ENCODE measurements around the gene PPFIA3.
"Not testable (repeated sequence)": the region's sequence is repeated elsewhere in the genome, so short reads cannot be mapped to it uniquely, and the experiment has no call there.

The PPFIA3 gene

GRCh38 chr19:49142866-49143335 is 23.6 kb downstream of the PPFIA3 start:
- H3K9ac ChIP-seq (ENCODE audit: low read depth, low read length) = no peak overlapping the region
- TF ChIP-seq CTCF (IDR thresholded peaks at IDR 0.05; ENCODE audit: borderline replicate concordance, extremely low read depth, low read length, poor library complexity, severe bottlenecking) = no peak
- no peak for TF ChIP-seq EZH2 (IDR thresholded peaks at IDR 0.05; ENCODE audit: borderline replicate concordance, low read depth, low read length, severe bottlenecking)
- peaks cover 4% of the 10 kb centered on the region for H3K4me1 ChIP-seq (ENCODE audit: insufficient read depth, low read length)
- no peak overlapping the region for H3K4me2 ChIP-seq (ENCODE audit: insufficient read depth, low read length)
- H3K79me2 ChIP-seq (ENCODE audit: insufficient read depth, low read length) = no peaks in the 10 kb centered on the region
- 0 out of 3 replicates have a peak, but pooled peaks have one; percentile 26 for ATAC-seq (ENCODE audit: insufficient read depth, low read depth)
- DNase-seq = no peak
- H3K27me3 ChIP-seq (ENCODE audit: insufficient read depth, low read length, poor library complexity) = no peaks in the 10 kb centered on the region
- peaks cover 11% of the 10 kb centered on the region; the same call in 1 of the 2 replicates for H3K36me3 ChIP-seq (ENCODE audit: insufficient read depth, low read length)
- H3K4me3 ChIP-seq (ENCODE audit: low read depth in 1 of 2, low read length in 2 of 2) = no peak overlapping the region
- H2AFZ ChIP-seq (ENCODE audit: low read depth, low read length) = no peak overlapping the region
- H3K27ac ChIP-seq (ENCODE audit: low read length) = no peak overlapping the region
- no peaks in the 10 kb centered on the region; the same call in 1 of the 2 replicates for H4K20me1 ChIP-seq (ENCODE audit: insufficient read depth, low read length)
- no peaks in the 10 kb centered on the region for H3K9me3 ChIP-seq (ENCODE audit: insufficient read depth, low read length, severe bottlenecking)

- H3K27me3 ChIP-seq (ENCODE audit: insufficient read depth, low read length, poor library complexity) = no peaks in the 10 kb centered on the region
- no peak overlapping the region for H3K4me2 ChIP-seq (ENCODE audit: insufficient read depth, low read length)
- H3K36me3 ChIP-seq (ENCODE audit: insufficient read depth, low read length) = peaks cover 11% of the 10 kb centered on the region; the same call in 1 of the 2 replicates
- no peaks in the 10 kb centered on the region for H3K9me3 ChIP-seq (ENCODE audit: insufficient read depth, low read length, severe bottlenecking)
- peak overlapping the region; percentile 49 for H3K27ac ChIP-seq (ENCODE audit: low read length)
- peaks cover 18% of the 10 kb centered on the region for H3K4me1 ChIP-seq (ENCODE audit: insufficient read depth, low read length)
- peak overlapping the region; percentile 68 for H2AFZ ChIP-seq (ENCODE audit: low read depth, low read length)
- no peak overlapping the region for H3K4me3 ChIP-seq (ENCODE audit: low read depth in 1 of 2, low read length in 2 of 2)
- peaks cover 2% of the 10 kb centered on the region; the same call in 1 of the 2 replicates for H4K20me1 ChIP-seq (ENCODE audit: insufficient read depth, low read length)
- peak; percentile 69 for ATAC-seq (ENCODE audit: insufficient read depth, low read depth)
- peak; percentile 68 for DNase-seq
- no peak overlapping the region for H3K9ac ChIP-seq (ENCODE audit: low read depth, low read length)
- no peaks in the 10 kb centered on the region for H3K79me2 ChIP-seq (ENCODE audit: insufficient read depth, low read length)
- TF ChIP-seq EZH2 (IDR thresholded peaks at IDR 0.05; ENCODE audit: borderline replicate concordance, low read depth, low read length, severe bottlenecking) = no peak
- peak; percentile 87 for TF ChIP-seq CTCF (IDR thresholded peaks at IDR 0.05; ENCODE audit: borderline replicate concordance, extremely low read depth, low read length, poor library complexity, severe bottlenecking)
Observed at GRCh38 chr19:49145573-49146407, 26.4 kb downstream of the PPFIA3 start.

GRCh38 chr19:49146408-49146770 is 27.0 kb downstream of the PPFIA3 start:
- not testable (repeated sequence) for H3K27me3 ChIP-seq (ENCODE audit: insufficient read depth, low read length, poor library complexity); H4K20me1 ChIP-seq (ENCODE audit: insufficient read depth, low read length); DNase-seq; H3K79me2 ChIP-seq (ENCODE audit: insufficient read depth, low read length); H2AFZ ChIP-seq (ENCODE audit: low read depth, low read length); H3K4me3 ChIP-seq (ENCODE audit: low read depth in 1 of 2, low read length in 2 of 2); H3K9ac ChIP-seq (ENCODE audit: low read depth, low read length); ATAC-seq (ENCODE audit: insufficient read depth, low read depth); H3K27ac ChIP-seq (ENCODE audit: low read length); H3K4me2 ChIP-seq (ENCODE audit: insufficient read depth, low read length); H3K9me3 ChIP-seq (ENCODE audit: insufficient read depth, low read length, severe bottlenecking)
- Histone ChIP-seq H3K4me1 (ENCODE audit: insufficient read depth, low read length) (peaks cover 18% of the 10 kb centered on the region), H3K36me3 (ENCODE audit: insufficient read depth, low read length) (peaks cover 11% of the 10 kb centered on the region; the same call in 1 of the 2 replicates)

GRCh38 chr19:49148044-49148682 is 28.8 kb downstream of the PPFIA3 start:
- H3K4me2 ChIP-seq (ENCODE audit: insufficient read depth, low read length) = no peak overlapping the region
- no peak overlapping the region for H3K9ac ChIP-seq (ENCODE audit: low read depth, low read length)
- no peaks in the 10 kb centered on the region for H3K79me2 ChIP-seq (ENCODE audit: insufficient read depth, low read length)
- no peak overlapping the region for H3K27ac ChIP-seq (ENCODE audit: low read length)
- TF ChIP-seq EZH2 (IDR thresholded peaks at IDR 0.05; ENCODE audit: borderline replicate concordance, low read depth, low read length, severe bottlenecking) (no peak), CTCF (IDR thresholded peaks at IDR 0.05; ENCODE audit: borderline replicate concordance, extremely low read depth, low read length, poor library complexity, severe bottlenecking) (no peak)
- no peak for ATAC-seq (ENCODE audit: insufficient read depth, low read depth)
- peaks cover 2% of the 10 kb centered on the region; the same call in 1 of the 2 replicates for H4K20me1 ChIP-seq (ENCODE audit: insufficient read depth, low read length)
- H3K36me3 ChIP-seq (ENCODE audit: insufficient read depth, low read length) = 0 out of 2 replicates have a peak, but pooled peaks cover 5% of the 10 kb centered on the region
- H3K4me3 ChIP-seq (ENCODE audit: low read depth in 1 of 2, low read length in 2 of 2) = no peak overlapping the region
- H3K4me1 ChIP-seq (ENCODE audit: insufficient read depth, low read length) = peaks cover 18% of the 10 kb centered on the region
- no peaks in the 10 kb centered on the region for H3K27me3 ChIP-seq (ENCODE audit: insufficient read depth, low read length, poor library complexity)
- H3K9me3 ChIP-seq (ENCODE audit: insufficient read depth, low read length, severe bottlenecking) = no peaks in the 10 kb centered on the region
- no peak overlapping the region for H2AFZ ChIP-seq (ENCODE audit: low read depth, low read length)
- DNase-seq = no peak
